Thyroid gland (tissue), 4 donors: ENCODE data around the gene TXLNB. TPM values are rescaled to one million over a fixed set of nuclear protein-coding genes. Genes with fewer than 3 reads are reported as not detected.
"Not testable (repeated sequence)": the region's sequence is repeated elsewhere in the genome, so short reads cannot be mapped to it uniquely, and the experiment has no call there.

ENCODE experiments used
- DNase-seq, 2 donors: peaks; one replicate each; pipeline ENCODE4 v3.0.0-alpha.2; 2019
- H3K27ac ChIP-seq, 3 donors: fragments of 200-600 bp; sonication (generic); 1 replicate in 2 of 3; 2 replicates in 1 of 3; pipeline ENCODE4 v1.5.1; 2016 to 2019; ENCODE audit warnings: mild to moderate bottlenecking in 1 of 3, moderate library complexity in 1 of 3
- H3K27me3 ChIP-seq: fragments of 200-600 bp; sonication (generic); one replicate; pipeline ENCODE4 v1.5.1; 2019
- H3K36me3 ChIP-seq, 2 donors: fragments of 200-600 bp; sonication (generic); one replicate each; pipeline ENCODE4 v1.5.1; 2016 to 2019
- H3K4me1 ChIP-seq, 2 donors: fragments of 200-600 bp; sonication (generic); one replicate each; pipeline ENCODE4 v1.5.1; 2017 to 2019
- H3K4me3 ChIP-seq, 3 donors: fragments of 200-600 bp; sonication (generic); replicated peaks in 1 of 3; 1 replicate in 2 of 3; 2 replicates in 1 of 3; pipeline ENCODE4 v1.5.1; 2016; ENCODE audit warnings: mild to moderate bottlenecking in 1 of 3
- H3K9me3 ChIP-seq: fragments of 200-600 bp; sonication (generic); one replicate; pipeline ENCODE4 v1.5.1; 2017
- POLR2A ChIP-seq, 2 donors: fragments of 450-650 bp; IDR thresholded peaks; one replicate each; pipeline ENCODE4 v1.6.1; 2017; ENCODE audit warnings: antibody characterized with exemption in 2 of 2, mild to moderate bottlenecking in 2 of 2, moderate library complexity in 1 of 2
- WGBS, 2 donors: methylation state at CpG; one replicate each; pipeline ENCODE4 v1.1.5; 2017; 5-methylcytosine and 5-hydroxymethylcytosine counted together
- intact Hi-C: fragments of 100-400 bp; cut with DNase I; formaldehyde crosslinking; loops from one replicate; pipeline ENCODE4 v1.15.1; 2023
- total RNA-seq, 4 donors: library from RNA; depleted of rRNA; stranded (reverse); fragments of >200 nt; gene quantifications; one replicate each; pipeline ENCODE4 v1.2.3, GENCODE V29; 2016
- TF ChIP-seq, protein P1 (sequence below), 6 experiments: fragments of 200-600 bp in 3 of 6; fragments of 450-650 bp in 3 of 6; sonication (generic) in 3 of 6; IDR thresholded peaks; one replicate each; pipeline ENCODE4 v1.5.1; 2016 to 2019; ENCODE audit warnings: antibody characterized with exemption in 6 of 6, mild to moderate bottlenecking in 2 of 6, inconsistent platforms in 1 of 6, moderate library complexity in 1 of 6

Gene TXLNB
- total RNA-seq, 4 donors from 2014 or later, result 0.17 to 1.3 (median 0.32) TPM

DNA sequence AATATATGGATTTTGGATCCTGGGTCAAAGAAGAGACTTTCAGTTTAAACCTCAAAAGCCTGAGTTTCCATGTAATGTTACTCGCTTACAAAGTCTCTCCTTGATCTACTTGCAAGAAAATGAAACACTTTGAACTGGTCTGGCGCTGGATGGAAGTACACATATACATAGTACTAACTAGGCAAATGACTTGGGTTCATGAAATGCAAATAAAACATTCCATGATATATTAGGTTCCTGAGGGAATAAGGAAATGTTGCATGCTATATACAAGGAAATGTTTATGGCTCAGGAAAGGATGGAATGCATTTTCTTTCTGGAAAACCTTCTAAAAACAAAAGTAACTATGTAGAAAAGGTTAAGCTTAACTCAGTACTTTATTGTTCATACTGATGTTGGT, 11.4 kb upstream of the TXLNB start:
- Histone ChIP-seq H3K4me1 (no peaks in the 10 kb centered on the region), H3K36me3 (no peaks in the 10 kb centered on the region), H3K27ac (no peak overlapping the region), H3K4me3 (no peak overlapping the region), H3K27me3 (no peaks in the 10 kb centered on the region), H3K9me3 (no peaks in the 10 kb centered on the region)
- TF ChIP-seq, protein P1, sequence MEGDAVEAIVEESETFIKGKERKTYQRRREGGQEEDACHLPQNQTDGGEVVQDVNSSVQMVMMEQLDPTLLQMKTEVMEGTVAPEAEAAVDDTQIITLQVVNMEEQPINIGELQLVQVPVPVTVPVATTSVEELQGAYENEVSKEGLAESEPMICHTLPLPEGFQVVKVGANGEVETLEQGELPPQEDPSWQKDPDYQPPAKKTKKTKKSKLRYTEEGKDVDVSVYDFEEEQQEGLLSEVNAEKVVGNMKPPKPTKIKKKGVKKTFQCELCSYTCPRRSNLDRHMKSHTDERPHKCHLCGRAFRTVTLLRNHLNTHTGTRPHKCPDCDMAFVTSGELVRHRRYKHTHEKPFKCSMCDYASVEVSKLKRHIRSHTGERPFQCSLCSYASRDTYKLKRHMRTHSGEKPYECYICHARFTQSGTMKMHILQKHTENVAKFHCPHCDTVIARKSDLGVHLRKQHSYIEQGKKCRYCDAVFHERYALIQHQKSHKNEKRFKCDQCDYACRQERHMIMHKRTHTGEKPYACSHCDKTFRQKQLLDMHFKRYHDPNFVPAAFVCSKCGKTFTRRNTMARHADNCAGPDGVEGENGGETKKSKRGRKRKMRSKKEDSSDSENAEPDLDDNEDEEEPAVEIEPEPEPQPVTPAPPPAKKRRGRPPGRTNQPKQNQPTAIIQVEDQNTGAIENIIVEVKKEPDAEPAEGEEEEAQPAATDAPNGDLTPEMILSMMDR (IDR thresholded peaks at IDR 0.05), result no peak
- TF ChIP-seq POLR2A (IDR thresholded peaks at IDR 0.05), result no peak
- WGBS, 2 donors, result 95 to 97% methylated on average over 2 of the region's 2 CpGs
- no peak for DNase-seq
- intact Hi-C loops, result no loop called here

DNA sequence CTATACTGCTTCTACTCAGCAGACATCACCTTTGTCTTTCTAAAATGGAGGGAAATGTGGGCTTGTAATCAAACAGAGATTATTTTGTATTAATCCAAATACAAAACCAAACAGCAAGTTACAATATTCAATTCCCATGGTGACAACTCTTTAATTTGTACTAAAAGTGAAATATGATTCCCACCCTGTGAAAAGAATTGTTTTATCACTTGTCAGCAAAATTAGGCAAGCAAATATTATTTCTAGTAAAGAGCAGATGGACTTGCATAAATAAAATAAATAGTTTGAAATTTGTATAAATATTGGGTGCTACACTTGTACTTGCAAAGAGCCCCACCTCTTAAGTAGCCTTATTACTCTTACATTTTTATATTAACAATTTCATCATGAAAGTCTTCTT, 6.1 kb upstream of the TXLNB start:
- Histone ChIP-seq H3K36me3 (no peaks in the 10 kb centered on the region), H3K27ac (no peak overlapping the region), H3K27me3 (no peaks in the 10 kb centered on the region), H3K9me3 (no peaks in the 10 kb centered on the region), H3K4me1 (no peaks in the 10 kb centered on the region), H3K4me3 (no peak overlapping the region)
- TF ChIP-seq, protein P1 (IDR thresholded peaks at IDR 0.05), result no peak
- TF ChIP-seq POLR2A (IDR thresholded peaks at IDR 0.05), result no peak
- DNase-seq, result no peak
- intact Hi-C loops, result no loop called here

DNA sequence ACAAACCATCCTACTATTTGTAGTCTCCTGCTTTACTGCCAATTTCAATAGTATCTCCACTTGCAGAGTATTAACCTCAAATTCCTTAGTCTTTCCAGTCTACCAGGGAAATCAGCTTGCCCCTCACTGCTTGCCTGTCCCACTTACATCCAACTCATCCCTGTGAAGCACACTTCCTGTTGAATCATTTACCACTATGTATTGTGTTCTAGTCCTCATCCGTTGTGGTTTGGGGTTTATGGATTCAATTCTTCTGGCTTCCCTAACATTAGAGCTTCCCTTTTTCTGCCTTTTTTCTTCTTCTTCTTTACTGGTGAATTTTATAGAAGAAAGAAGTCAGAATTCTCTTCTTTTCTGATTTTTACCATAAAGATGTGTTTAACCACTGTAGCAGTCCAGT, 5.1 kb upstream of the TXLNB start:
- WGBS, 2 donors, result 64 to 69% methylated on average over 1 of the region's 1 CpG
- no peaks in the 10 kb centered on the region for H3K9me3 ChIP-seq
- H3K4me3 ChIP-seq, result no peak overlapping the region
- intact Hi-C loops, result no loop called here
- H3K27ac ChIP-seq, result no peak overlapping the region
- no peaks in the 10 kb centered on the region for H3K27me3 ChIP-seq
- no peak for TF ChIP-seq POLR2A (IDR thresholded peaks at IDR 0.05)
- TF ChIP-seq, protein P1 (IDR thresholded peaks at IDR 0.05), result no peak
- no peak for DNase-seq
- no peaks in the 10 kb centered on the region for H3K4me1 ChIP-seq
- no peaks in the 10 kb centered on the region for H3K36me3 ChIP-seq

DNA sequence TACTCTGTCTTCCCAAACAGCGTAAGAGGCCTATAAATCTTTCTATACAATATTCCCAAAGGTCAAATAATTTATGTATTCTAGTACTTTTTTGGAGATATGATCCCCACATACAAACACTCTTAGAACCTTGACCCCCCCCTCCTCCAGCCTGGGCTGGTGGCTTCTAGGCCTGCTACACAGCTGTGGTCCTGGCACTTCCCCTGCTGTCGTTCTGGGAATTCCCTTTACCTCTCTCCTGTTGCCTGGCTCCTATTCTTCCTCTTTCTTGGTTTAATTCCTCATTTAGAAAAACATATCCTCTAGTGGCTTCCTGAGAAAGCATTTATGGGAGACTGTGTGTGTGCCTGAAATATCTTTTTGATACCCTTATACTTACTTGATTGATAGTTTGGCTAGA, 4.1 kb upstream of the TXLNB start:
- intact Hi-C loops, result no loop called here
- H3K9me3 ChIP-seq, result no peaks in the 10 kb centered on the region
- 78 to 79% methylated on average over 2 of the region's 2 CpGs for WGBS, 2 donors
- H3K4me3 ChIP-seq, result no peak overlapping the region
- TF ChIP-seq, protein P1 (IDR thresholded peaks at IDR 0.05), result no peak
- TF ChIP-seq POLR2A (IDR thresholded peaks at IDR 0.05), result no peak
- no peaks in the 10 kb centered on the region for H3K36me3 ChIP-seq
- no peaks in the 10 kb centered on the region for H3K4me1 ChIP-seq
- no peak for DNase-seq
- no peak overlapping the region for H3K27ac ChIP-seq
- H3K27me3 ChIP-seq, result no peaks in the 10 kb centered on the region

DNA sequence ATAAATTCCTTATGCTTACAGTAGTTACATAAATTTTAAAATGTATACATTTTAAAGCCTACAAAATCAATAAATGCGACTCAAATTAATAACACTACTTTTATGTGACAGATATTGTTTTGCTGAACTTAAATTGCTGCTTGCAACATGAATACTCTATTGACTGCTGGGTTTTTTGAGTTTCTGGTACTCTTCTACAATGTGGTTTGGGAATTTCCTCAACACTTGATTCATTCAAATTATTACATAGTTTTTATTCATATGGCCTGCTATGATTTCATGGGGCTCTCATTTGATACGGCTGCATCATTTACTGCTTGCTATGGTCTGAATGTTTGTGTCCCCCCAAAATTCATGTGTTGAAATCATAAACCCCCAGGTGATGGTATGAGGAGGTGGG, 2.3 kb upstream of the TXLNB start:
- no peaks in the 10 kb centered on the region for H3K4me1 ChIP-seq
- H3K27ac ChIP-seq, result no peak overlapping the region
- intact Hi-C loops, result no loop called here
- H3K4me3 ChIP-seq, result no peak overlapping the region
- H3K9me3 ChIP-seq, result no peaks in the 10 kb centered on the region
- whole genome bisulfite sequencing, 2 donors, result 91 to 97% methylated on average over 2 of the region's 2 CpGs
- no peak for DNase-seq
- H3K27me3 ChIP-seq, result no peaks in the 10 kb centered on the region
- TF ChIP-seq, protein P1 (IDR thresholded peaks at IDR 0.05), result no peak
- TF ChIP-seq POLR2A (IDR thresholded peaks at IDR 0.05), result no peak
- H3K36me3 ChIP-seq, result no peaks in the 10 kb centered on the region

DNA sequence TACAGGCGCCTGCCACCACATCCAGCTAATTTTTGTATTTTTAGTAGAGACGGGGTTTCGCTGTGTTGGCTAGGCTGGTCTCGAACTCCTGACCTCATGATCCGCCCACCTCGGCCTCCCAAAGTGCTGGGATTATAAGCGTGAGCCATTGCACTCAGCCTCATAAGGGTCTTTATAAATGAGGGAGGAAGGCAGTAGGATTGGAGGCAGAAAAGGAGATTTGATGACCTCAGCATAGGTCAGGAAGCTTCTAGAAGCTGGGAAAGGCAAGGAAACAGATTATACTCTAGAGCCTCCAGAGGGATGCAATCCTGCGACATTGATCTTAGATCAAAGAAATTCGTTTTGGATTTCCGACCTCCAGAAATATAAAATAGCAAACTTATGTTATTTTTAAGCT, 1.4 kb upstream of the TXLNB start:
- DNase-seq, H3K36me3 ChIP-seq, H3K4me3 ChIP-seq, H3K27me3 ChIP-seq, H3K27ac ChIP-seq, intact Hi-C loops, H3K9me3 ChIP-seq, H3K4me1 ChIP-seq: not testable (repeated sequence)
- 94 to 96% methylated on average over 10 of the region's 10 CpGs for WGBS, 2 donors
